Heart right ventricle (tissue), 16 donors: ENCODE results near the gene HMCN2. TPM values are rescaled to one million over a fixed set of nuclear protein-coding genes. Genes with fewer than 3 reads are reported as not detected.

Experiments used
- ATAC-seq, 8 donors: fragments of 200-7000 bp; cut with Tn5 transposase; one replicate each; pipeline ENCODE4 v1.9.1; 2020; ENCODE audit warnings: mild to moderate bottlenecking in 8 of 8, moderate library complexity in 8 of 8, moderate number of reproducible peaks in 1 of 8
- DNase-seq, 2 donors: peaks; one replicate each; pipeline ENCODE4 v3.0.0-alpha.2; 2020
- H3K27ac ChIP-seq, 10 donors: fragments of 200-600 bp; sonication (generic) in 2 of 10; one replicate each; pipeline versions ENCODE4 v1.5.0 to v1.8.0; 2020 to 2022; ENCODE audit warnings: mild to moderate bottlenecking in 3 of 10
- H3K27me3 ChIP-seq, 7 donors: fragments of 200-600 bp; one replicate each; pipeline ENCODE4 v1.8.0; 2021 to 2022; ENCODE audit warnings: mild to moderate bottlenecking in 2 of 7
- H3K36me3 ChIP-seq, 9 donors: fragments of 200-600 bp; sonication (generic) in 1 of 9; one replicate each; pipeline versions ENCODE4 v1.5.0 to v1.8.0; 2020 to 2022; ENCODE audit warnings: mild to moderate bottlenecking in 2 of 9
- H3K4me1 ChIP-seq, 9 donors: fragments of 200-600 bp; sonication (generic) in 1 of 9; one replicate each; pipeline versions ENCODE4 v1.5.0 to v1.8.0; 2020 to 2022; ENCODE audit warnings: mild to moderate bottlenecking in 4 of 9
- H3K4me3 ChIP-seq, 10 donors: fragments of 200-600 bp; sonication (generic) in 2 of 10; one replicate each; pipeline versions ENCODE4 v1.5.0 to v1.8.0; 2020 to 2022; ENCODE audit warnings: mild to moderate bottlenecking in 7 of 10, moderate library complexity in 2 of 10
- H3K9me3 ChIP-seq, 11 donors: fragments of 200-600 bp in 10 of 11; sonication (generic) in 2 of 11; one replicate each; pipeline versions ENCODE4 v1.5.0 to v1.8.0; 2013 to 2022; ENCODE audit warnings: mild to moderate bottlenecking in 2 of 11, control low read depth in 1 of 11, moderate library complexity in 1 of 11
- WGBS, 2 donors: extraction: QIAGEN DNeasy Blood & Tissue Kit; methylation state at CpG; one replicate each; pipeline ENCODE4 v1.1.7; 2013; ENCODE audit warnings: inconsistent platforms in 1 of 2; 5-methylcytosine and 5-hydroxymethylcytosine counted together
- intact Hi-C, 10 donors: fragments of 100-400 bp; cut with DNase I; formaldehyde crosslinking; loops; one replicate each; pipeline versions ENCODE4 v1.11.1 to v1.14.2; 2022
- polyA plus RNA-seq, 2 donors: library from polyadenylated mRNA; stranded (reverse); fragments of 200-250 nt; gene quantifications; one replicate each; pipeline ENCODE4 v1.2.3, GENCODE V29; 2013
- total RNA-seq, 10 donors: library from RNA; stranded (reverse); fragmentation: NEBNext Ultra II Directional in 3 of 10; extraction: Animal tissue kit (Norgen Biotek cat#: 25700) in 3 of 10; gene quantifications; one replicate each; pipeline versions ENCODE4 v1.2.1 to v1.2.4, GENCODE V29; 2021 to 2023
- TF ChIP-seq, protein P1 (sequence below), 9 donors: fragments of 200-600 bp; sonication (generic) in 2 of 9; IDR thresholded peaks; one replicate each; pipeline versions ENCODE4 v1.5.0 to v1.8.0; 2021 to 2022; ENCODE audit warnings: antibody characterized with exemption in 9 of 9, mild to moderate bottlenecking in 5 of 9, moderate library complexity in 1 of 9
- donor health status: Arrhythmogenic right ventricular cardiomyopathy.
- donor health status: ischemic (EF 13 %, LVEDD 7.1; RV severe dilation, severe dysfunction).
- donor health status: healthy with polysubstance abuse.
- donor health status: DM: no; HTN: yes; CAD: no.
- donor health status: DM: no; HTN: no; CAD: no.
- donor health status: ischemic (EF 25% LVEDD 6.9; RV normal size, moderate dysfunction).
- donor health status: ischemic (EF 25% LVEDD 5.7; RV mildly dilated, moderate dysfunction).
- donor health status: healthy.
- donor health status: DM: yes; HTN: yes; CAD: no.
- donor health status: Ischemic cardiomyopathy.
- donor health status: ischemic (EF 35%, LVEDD 5.7; RV mildly dilated, moderate dysfunction).
- donor health status: nonischemic (EF 11% LVEDD 7.7; RV severe dilation, severe dysfunction).
- donor health status: DM: yes; HTN: yes; CAD: no.
- donor health status: PGD.
- donor health status: ischemic (EF 29% LVEDD 5.4; RV normal size, mild dysfunction).
- donor health status: nonischemic (EF 23%, LVEDD 6.1; RV moderate dilation, normal function).

The HMCN2 gene
- total and polyA plus RNA-seq, 12 donors: 2.6 to 10.2 (median 4.9) TPM

DNA sequence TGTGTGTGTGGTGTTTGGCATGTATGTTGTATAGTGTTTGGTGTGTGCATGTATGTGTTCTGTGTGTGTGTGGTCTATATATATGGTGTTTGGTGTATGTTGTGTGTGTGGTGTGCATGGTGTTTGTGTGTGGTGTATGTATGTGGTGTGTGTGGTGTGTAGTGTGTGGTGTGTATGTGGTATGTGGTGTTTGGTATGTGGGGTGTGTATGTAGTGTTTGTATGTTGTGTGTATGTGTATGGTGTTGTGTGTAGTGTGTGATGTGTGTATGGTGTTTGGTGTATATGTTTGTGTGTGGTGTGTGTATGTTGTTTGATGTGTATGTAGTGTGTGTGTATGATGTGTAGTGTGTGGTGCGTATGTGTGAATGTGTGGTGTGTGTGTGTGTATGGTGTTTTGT is 78.8 kb downstream of the HMCN2 start:
- TF ChIP-seq, protein P1, sequence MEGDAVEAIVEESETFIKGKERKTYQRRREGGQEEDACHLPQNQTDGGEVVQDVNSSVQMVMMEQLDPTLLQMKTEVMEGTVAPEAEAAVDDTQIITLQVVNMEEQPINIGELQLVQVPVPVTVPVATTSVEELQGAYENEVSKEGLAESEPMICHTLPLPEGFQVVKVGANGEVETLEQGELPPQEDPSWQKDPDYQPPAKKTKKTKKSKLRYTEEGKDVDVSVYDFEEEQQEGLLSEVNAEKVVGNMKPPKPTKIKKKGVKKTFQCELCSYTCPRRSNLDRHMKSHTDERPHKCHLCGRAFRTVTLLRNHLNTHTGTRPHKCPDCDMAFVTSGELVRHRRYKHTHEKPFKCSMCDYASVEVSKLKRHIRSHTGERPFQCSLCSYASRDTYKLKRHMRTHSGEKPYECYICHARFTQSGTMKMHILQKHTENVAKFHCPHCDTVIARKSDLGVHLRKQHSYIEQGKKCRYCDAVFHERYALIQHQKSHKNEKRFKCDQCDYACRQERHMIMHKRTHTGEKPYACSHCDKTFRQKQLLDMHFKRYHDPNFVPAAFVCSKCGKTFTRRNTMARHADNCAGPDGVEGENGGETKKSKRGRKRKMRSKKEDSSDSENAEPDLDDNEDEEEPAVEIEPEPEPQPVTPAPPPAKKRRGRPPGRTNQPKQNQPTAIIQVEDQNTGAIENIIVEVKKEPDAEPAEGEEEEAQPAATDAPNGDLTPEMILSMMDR (IDR thresholded peaks at IDR 0.05): no peak
- intact Hi-C loops: loop anchor here in 8 of 10 donors (5.0 to 10.0 kb wide), 4 partner anchors 82 to 240 kb away; no protein-coding TSS in a partner anchor
- Histone ChIP-seq H3K27ac (no peak overlapping the region), H3K4me3 (no peak overlapping the region), H3K27me3 (peaks cover 0 to 6% (median 0%) of the 10 kb centered on the region in 7 donors), H3K36me3 (no peaks in the 10 kb centered on the region), H3K4me1 (no peaks in the 10 kb centered on the region), H3K9me3 (no peaks in the 10 kb centered on the region)
- no peak for ATAC-seq
- DNase-seq: no peak
- 93 to 96% methylated on average over 1 of the region's 1 CpG for WGBS, 2 donors

DNA sequence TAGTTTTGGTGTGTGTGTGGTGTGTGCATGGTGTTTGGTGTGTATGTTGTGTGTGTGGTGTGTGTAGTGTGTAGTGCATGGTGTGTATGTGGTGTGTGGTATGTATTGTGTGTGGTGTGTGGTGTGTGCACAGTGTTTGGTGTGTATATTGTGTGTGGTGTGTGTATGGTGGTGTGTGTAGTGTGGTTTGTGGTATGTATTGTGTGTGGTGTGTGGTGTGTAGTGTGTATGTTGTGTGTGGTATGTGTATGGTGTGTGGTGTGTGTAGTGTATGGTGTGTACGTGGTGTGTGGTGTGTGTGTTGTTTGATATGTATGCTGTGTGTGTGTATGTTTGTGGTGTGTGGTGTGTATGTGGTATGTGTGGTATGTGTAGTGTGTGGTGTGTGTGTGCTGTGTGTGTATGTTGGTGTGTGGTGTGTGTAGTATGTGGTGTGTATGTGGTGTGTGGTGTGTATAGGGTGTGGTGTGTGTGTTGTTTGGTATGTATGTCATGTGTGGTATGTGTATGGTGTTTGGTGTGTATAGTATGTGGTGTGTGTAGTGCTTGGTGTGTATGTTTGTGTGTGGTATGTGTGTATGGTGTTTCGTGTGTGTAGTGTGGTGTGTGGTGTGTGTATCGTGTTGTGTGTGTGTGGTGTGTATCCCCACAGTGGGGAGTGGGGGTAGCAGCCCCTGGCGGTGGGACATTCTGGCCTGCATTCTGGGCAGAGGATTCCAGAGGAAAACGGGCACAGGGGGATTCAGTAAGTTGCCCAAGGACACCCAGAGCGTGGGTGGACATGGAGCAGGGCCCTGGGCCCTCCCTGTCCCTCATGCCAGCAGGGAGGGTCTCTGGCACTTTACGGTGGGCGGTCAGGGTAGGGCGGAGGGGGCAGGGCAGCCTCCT is 79.7 kb downstream of the HMCN2 start:
- 81 to 83% methylated on average over 9 of the region's 9 CpGs for WGBS, 2 donors
- no peak for ATAC-seq
- no peak for DNase-seq
- intact Hi-C loops: loop anchor here in 3 of 10 donors (5.0 to 10.0 kb wide), 2 partner anchors 238 to 240 kb away; no protein-coding TSS in a partner anchor
- H3K4me3 ChIP-seq: no peak overlapping the region
- peaks cover 0 to 6% (median 0%) of the 10 kb centered on the region in 7 donors for H3K27me3 ChIP-seq
- H3K9me3 ChIP-seq: no peaks in the 10 kb centered on the region
- no peaks in the 10 kb centered on the region for H3K4me1 ChIP-seq
- no peaks in the 10 kb centered on the region for H3K36me3 ChIP-seq
- H3K27ac ChIP-seq: no peak overlapping the region
- TF ChIP-seq, protein P1 (IDR thresholded peaks at IDR 0.05): no peak

DNA sequence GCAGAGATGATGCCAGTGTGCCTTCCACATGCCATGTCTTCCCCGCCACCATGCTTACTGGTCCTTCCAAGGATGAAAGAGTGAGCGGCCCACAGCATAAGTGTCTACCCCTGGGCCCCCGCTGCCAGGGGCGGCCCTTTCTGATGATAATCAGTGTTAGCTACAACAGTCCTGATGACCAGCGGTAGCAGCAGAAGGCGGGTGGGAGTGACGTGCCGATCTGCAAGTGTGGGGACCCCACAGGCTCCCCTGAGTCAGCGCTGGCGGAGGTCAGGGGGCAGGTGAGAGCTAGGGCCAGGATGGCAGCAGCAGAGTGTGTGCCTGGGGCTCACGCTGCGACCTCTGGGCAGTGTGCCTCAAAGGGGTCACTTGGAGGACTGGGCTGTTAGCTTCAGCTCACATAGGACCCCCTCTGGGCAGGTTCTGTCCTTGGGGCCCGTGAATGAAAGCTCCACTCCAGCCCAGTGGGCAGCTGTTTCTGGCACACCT is 80.4 kb downstream of the HMCN2 start:
- no peak for ATAC-seq
- TF ChIP-seq, protein P1 (IDR thresholded peaks at IDR 0.05): no peak
- no peak for DNase-seq
- WGBS, 2 donors: 75% methylated on average over 13 of the region's 13 CpGs
- no peaks in the 10 kb centered on the region for H3K4me1 ChIP-seq
- H3K4me3 ChIP-seq: no peak overlapping the region
- no peak overlapping the region for H3K27ac ChIP-seq
- H3K9me3 ChIP-seq: no peaks in the 10 kb centered on the region
- H3K36me3 ChIP-seq: no peaks in the 10 kb centered on the region
- intact Hi-C loops: loop anchor here in 3 of 10 donors (5.0 to 10.0 kb wide), 2 partner anchors 239 to 241 kb away; no protein-coding TSS in a partner anchor
- peaks cover 0 to 6% (median 0%) of the 10 kb centered on the region in 7 donors for H3K27me3 ChIP-seq

DNA sequence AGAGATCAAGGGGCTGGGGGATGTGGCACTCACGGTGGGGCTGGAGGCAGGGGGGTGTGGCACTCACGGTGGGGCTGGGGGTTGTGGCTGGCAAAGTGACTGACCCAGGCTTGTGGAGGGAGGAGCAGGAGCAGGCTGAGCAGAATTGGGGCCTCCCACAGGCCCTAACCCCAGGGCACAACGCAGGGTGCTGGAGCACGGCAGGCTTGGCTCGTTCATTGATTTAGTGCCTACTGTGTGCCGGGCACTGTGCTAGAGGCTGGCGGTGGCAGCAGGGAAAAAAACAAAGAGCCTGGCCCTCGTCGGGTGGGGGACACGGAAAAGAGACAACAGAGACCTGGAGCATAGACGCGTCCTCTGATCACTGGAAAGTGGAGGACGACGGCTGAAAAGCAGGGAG is 80.9 kb downstream of the HMCN2 start:
- no peaks in the 10 kb centered on the region for H3K4me1 ChIP-seq
- intact Hi-C loops: loop anchor here in 3 of 10 donors (5.0 to 10.0 kb wide), 2 partner anchors 239 to 242 kb away; no protein-coding TSS in a partner anchor
- ATAC-seq (no peak), DNase-seq (no peak)
- no peak overlapping the region for H3K4me3 ChIP-seq
- TF ChIP-seq, protein P1 (IDR thresholded peaks at IDR 0.05): no peak
- peaks cover 0 to 6% (median 0%) of the 10 kb centered on the region in 7 donors for H3K27me3 ChIP-seq
- no peak overlapping the region for H3K27ac ChIP-seq
- H3K9me3 ChIP-seq: no peaks in the 10 kb centered on the region
- WGBS, 2 donors: 78 to 83% methylated on average over 14 of the region's 14 CpGs
- H3K36me3 ChIP-seq: no peaks in the 10 kb centered on the region
